Naive thymus-derived CD8-positive, alpha-beta T cell (primary cell): ENCODE data around the gene KLKB1. TPM values are rescaled to one million over a fixed set of nuclear protein-coding genes. Genes with fewer than 3 reads are reported as not detected.

Experiments used
- ATAC-seq, 2 donors: fragments of 150-1000 bp; cut with Tn5 transposase in 1 of 2; sonication (Bioruptor Pico), chemical (Tn5 transposase) in 1 of 2; 1 replicate in 1 of 2; 2 replicates in 1 of 2; pipeline ENCODE4 v1.10.0; 2021; ENCODE audit warnings: mild to moderate bottlenecking in 2 of 2, moderate library complexity in 2 of 2
- POLR2A ChIA-PET: fragments of 350-600 bp; sonication (Branson Sonifier 250); formaldehyde crosslinking; loops from one replicate; lab custom pipeline; 2021; ENCODE audit warnings: antibody characterized with exemption; lab: Charles Lee
- DNase-seq, 10 donors: peaks; one replicate each; pipeline versions ENCODE4 v3.0.0 to v3.0.0-alpha.2; 2020 to 2022
- H3K27ac Mint-ChIP-seq, 10 donors: one replicate each; pipeline ENCODE4 v1.8.0; 2020 to 2022; ENCODE audit warnings: mild to moderate bottlenecking in 10 of 10, mixed read lengths in 10 of 10, moderate library complexity in 4 of 10, inconsistent platforms in 1 of 10
- H3K27me3 Mint-ChIP-seq, 5 donors: one replicate each; pipeline ENCODE4 v1.8.0; 2021 to 2022; ENCODE audit warnings: mixed read lengths in 5 of 5
- H3K36me3 Mint-ChIP-seq, 3 donors: one replicate each; pipeline ENCODE4 v1.8.0; 2020 to 2022; ENCODE audit warnings: mixed read lengths in 3 of 3, mild to moderate bottlenecking in 2 of 3, inconsistent platforms in 1 of 3
- H3K4me1 Mint-ChIP-seq, 4 donors: one replicate each; pipeline ENCODE4 v1.8.0; 2021 to 2022; ENCODE audit warnings: mixed read lengths in 4 of 4
- H3K4me3 Mint-ChIP-seq, 10 donors: one replicate each; pipeline ENCODE4 v1.8.0; 2020 to 2022; ENCODE audit warnings: mild to moderate bottlenecking in 10 of 10, mixed read lengths in 10 of 10, moderate library complexity in 6 of 10, inconsistent platforms in 1 of 10
- H3K9me3 Mint-ChIP-seq, 9 donors: one replicate each; pipeline ENCODE4 v1.8.0; 2020 to 2022; ENCODE audit warnings: mixed read lengths in 9 of 9, mild to moderate bottlenecking in 3 of 9, inconsistent platforms in 1 of 9, moderate library complexity in 1 of 9
- polyA plus RNA-seq, 3 donors: library from polyadenylated mRNA; unstranded; fragments of 300-500 nt; fragmentation: Illumina TruSeq; gene quantifications; one replicate each; pipeline ENCODE4 v1.2.3, GENCODE V29; 2021
- total RNA-seq, 8 experiments: library from RNA in 2 of 8; stranded (reverse) in 2 of 8; gene quantifications; one replicate each; pipeline ENCODE4 v1.2.3 and lab custom pipeline; 2021 to 2026

KLKB1 gene
- 1 to 10 TPM; 1.8 to 2.9 TPM for total RNA-seq
- not detected for polyA plus RNA-seq
- 0 to 0.09 (median 0) reads per million in 6 experiments for total RNA-seq (lab: John Stamatoyannopoulos, UW)

- Mint-ChIP-seq H3K4me1 (peaks cover 0 to 2% (median 0%) of the 10 kb centered on the region in 4 donors), H3K4me3 (no peak within 1 kb of the TSS), H3K9me3 (peaks cover 5 to 34% (median 28%) of the 10 kb centered on the region in 9 donors), H3K36me3 (peaks cover 19 to 31% (median 30%) of the 10 kb centered on the region in 3 donors), H3K27ac (no peak within 1 kb of the TSS), H3K27me3 (peaks cover 0 to 11% (median 0%) of the 10 kb centered on the region in 5 donors)
- DNase-seq (no peak), ATAC-seq (no peak)
- POLR2A ChIA-PET, result no interaction called here
These were observed at the start of gene KLKB1 for GRCh38 chr4:186227221-186227620. Gene KLKB1, plus strand, starts transcription at chr4:186227507. Its CDS starts 689 bp downstream, at chr4:186228196.

GRCh38 chr4:186188107-186188506, 39.2 kb upstream of the KLKB1 start:
- DNase-seq (no peak), ATAC-seq (no peak)
- POLR2A ChIA-PET, result no interaction called here
- H3K9me3 Mint-ChIP-seq, result peaks cover 0 to 10% (median 0%) of the 10 kb centered on the region in 9 donors
- peaks cover 5 to 24% (median 14%) of the 10 kb centered on the region in 5 donors for H3K27me3 Mint-ChIP-seq
- no peak overlapping the region for H3K4me3 Mint-ChIP-seq
- peak overlapping the region in 2 of 10 donors; percentile 33 to 97 for H3K27ac Mint-ChIP-seq
- peaks cover 12 to 32% (median 30%) of the 10 kb centered on the region in 4 donors for H3K4me1 Mint-ChIP-seq
- peaks cover 5 to 6% (median 6%) of the 10 kb centered on the region in 3 donors for H3K36me3 Mint-ChIP-seq

- ATAC-seq (no peak), DNase-seq (peak in 1 of 10 donors; percentile 10)
- Mint-ChIP-seq H3K36me3 (peaks cover 0 to 6% (median 5%) of the 10 kb centered on the region in 3 donors), H3K4me3 (peak overlapping the region; percentile 86 to 94 (median 90)), H3K4me1 (peaks cover 12 to 41% (median 37%) of the 10 kb centered on the region in 4 donors), H3K9me3 (peaks cover 0 to 5% (median 0%) of the 10 kb centered on the region in 9 donors), H3K27ac (peak overlapping the region; percentile 93 to 98 (median 97)), H3K27me3 (peaks cover 5 to 9% (median 6%) of the 10 kb centered on the region in 5 donors)
- POLR2A ChIA-PET, result interaction anchor here (0.9 to 1.7 kb wide), 2 partner anchors 22 to 84 kb away, joined by 3 read pairs; no protein-coding TSS in a partner anchor
These were observed 37.7 kb upstream of the KLKB1 start for GRCh38 chr4:186189656-186190055.

- POLR2A ChIA-PET, result interaction anchor here (0.6 to 2.7 kb wide), 9 partner anchors 12 to 1365 kb away, joined by 3 to 23 read pairs (median 4); partner anchors contain the start of genes ACSL1 and FAM149A
- ATAC-seq (peak; percentile 47 to 55), DNase-seq (peak; percentile 36 to 72 (median 55))
- peak overlapping the region; percentile 93 to 98 (median 97) for H3K27ac Mint-ChIP-seq
- H3K4me1 Mint-ChIP-seq, result peaks cover 12 to 50% (median 41%) of the 10 kb centered on the region in 4 donors
- H3K9me3 Mint-ChIP-seq, result no peaks in the 10 kb centered on the region
- peaks cover 0 to 2% (median 0%) of the 10 kb centered on the region in 5 donors for H3K27me3 Mint-ChIP-seq
- H3K4me3 Mint-ChIP-seq, result peak overlapping the region; percentile 86 to 94 (median 90)
- H3K36me3 Mint-ChIP-seq, result peaks cover 0 to 12% (median 3%) of the 10 kb centered on the region in 3 donors
These were observed 36.6 kb upstream of the KLKB1 start for GRCh38 chr4:186190581-186191199.

GRCh38 chr4:186191200-186192065, 35.9 kb upstream of the KLKB1 start, which contains the start of gene CYP4V2:
Gene CYP4V2, plus strand, starts transcription at chr4:186191567. Its CDS starts 257 bp downstream, at chr4:186191824.
- peaks cover 4 to 20% (median 9%) of the 10 kb centered on the region in 3 donors for H3K36me3 Mint-ChIP-seq
- H3K4me1 Mint-ChIP-seq, result peaks cover 16 to 58% (median 47%) of the 10 kb centered on the region in 4 donors
- no peaks in the 10 kb centered on the region for H3K9me3 Mint-ChIP-seq
- POLR2A ChIA-PET, result interaction anchor here (0.6 to 2.7 kb wide), 10 partner anchors 11 to 1366 kb away, joined by 3 to 23 read pairs (median 4); partner anchors contain the start of genes ACSL1 and FAM149A
- no peaks in the 10 kb centered on the region for H3K27me3 Mint-ChIP-seq
- peak within 1 kb of the TSS; percentile 95 to 98 (median 97) for H3K27ac Mint-ChIP-seq
- ATAC-seq (peak; percentile 78 to 81), DNase-seq (peak; percentile 62 to 92 (median 86))
- H3K4me3 Mint-ChIP-seq, result peak within 1 kb of the TSS; percentile 87 to 95 (median 92)

- POLR2A ChIA-PET, result interaction anchor here (0.8 to 2.7 kb wide), 6 partner anchors 11 to 88 kb away, joined by 3 to 23 read pairs (median 5); partner anchors contain the start of gene FAM149A
- Mint-ChIP-seq H3K9me3 (no peaks in the 10 kb centered on the region), H3K27ac (peak overlapping the region; percentile 91 to 98 (median 97)), H3K36me3 (peaks cover 4 to 25% (median 14%) of the 10 kb centered on the region in 3 donors), H3K27me3 (no peaks in the 10 kb centered on the region), H3K4me3 (peak overlapping the region; percentile 87 to 95 (median 92)), H3K4me1 (peaks cover 19 to 65% (median 50%) of the 10 kb centered on the region in 4 donors)
- ATAC-seq (peak; percentile 12 to 15), DNase-seq (peak in 3 of 10 donors; percentile 17 to 27 (median 26))
These were observed 35.2 kb upstream of the KLKB1 start for GRCh38 chr4:186192066-186192612.

GRCh38 chr4:186193851-186194250, 33.5 kb upstream of the KLKB1 start:
- Mint-ChIP-seq H3K9me3 (no peaks in the 10 kb centered on the region), H3K4me1 (peaks cover 24 to 66% (median 50%) of the 10 kb centered on the region in 4 donors), H3K36me3 (peaks cover 4 to 34% (median 15%) of the 10 kb centered on the region in 3 donors), H3K27ac (peak overlapping the region in 9 of 10 donors; percentile 43 to 98 (median 91)), H3K4me3 (peak overlapping the region in 2 of 10 donors; percentile 87 to 92), H3K27me3 (no peaks in the 10 kb centered on the region)
- ATAC-seq (no peak), DNase-seq (no peak)
- POLR2A ChIA-PET, result no interaction called here

- peak overlapping the region in 7 of 10 donors; percentile 8 to 79 (median 52) for H3K27ac Mint-ChIP-seq
- no peaks in the 10 kb centered on the region for H3K27me3 Mint-ChIP-seq
- H3K36me3 Mint-ChIP-seq, result peaks cover 4 to 34% (median 15%) of the 10 kb centered on the region in 3 donors
- H3K4me1 Mint-ChIP-seq, result peaks cover 17 to 48% (median 32%) of the 10 kb centered on the region in 4 donors
- DNase-seq (no peak), ATAC-seq (no peak)
- H3K4me3 Mint-ChIP-seq, result no peak overlapping the region
- POLR2A ChIA-PET, result no interaction called here
- H3K9me3 Mint-ChIP-seq, result no peaks in the 10 kb centered on the region
These were observed 31.2 kb upstream of the KLKB1 start for GRCh38 chr4:186196063-186196462.

- POLR2A ChIA-PET, result no interaction called here
- Mint-ChIP-seq H3K4me1 (peaks cover 18 to 39% (median 25%) of the 10 kb centered on the region in 4 donors), H3K4me3 (no peak overlapping the region), H3K27ac (peak overlapping the region in 3 of 10 donors; percentile 12 to 76 (median 32)), H3K36me3 (peaks cover 4 to 24% (median 13%) of the 10 kb centered on the region in 3 donors), H3K9me3 (no peaks in the 10 kb centered on the region), H3K27me3 (no peaks in the 10 kb centered on the region)
- no peak for ATAC-seq
- DNase-seq, result no peak
These were observed 26.8 kb upstream of the KLKB1 start for GRCh38 chr4:186200516-186200915.

GRCh38 chr4:186201010-186201409, 26.3 kb upstream of the KLKB1 start:
- no peak overlapping the region for H3K4me3 Mint-ChIP-seq
- POLR2A ChIA-PET, result interaction anchor here (4.2 kb wide), 1 partner anchor 10 kb away, joined by 23 read pairs; the partner anchor contains the start of gene CYP4V2
- peaks cover 4 to 19% (median 9%) of the 10 kb centered on the region in 3 donors for H3K36me3 Mint-ChIP-seq
- ATAC-seq (no peak), DNase-seq (no peak)
- no peaks in the 10 kb centered on the region for H3K27me3 Mint-ChIP-seq
- H3K4me1 Mint-ChIP-seq, result peaks cover 14 to 34% (median 23%) of the 10 kb centered on the region in 4 donors
- H3K9me3 Mint-ChIP-seq, result no peaks in the 10 kb centered on the region
- H3K27ac Mint-ChIP-seq, result peak overlapping the region in 5 of 10 donors; percentile 22 to 75 (median 39)

GRCh38 chr4:186201535-186202230, 25.6 kb upstream of the KLKB1 start:
- Mint-ChIP-seq H3K36me3 (peaks cover 0 to 14% (median 5%) of the 10 kb centered on the region in 3 donors), H3K4me1 (peaks cover 11 to 30% (median 20%) of the 10 kb centered on the region in 4 donors), H3K9me3 (no peaks in the 10 kb centered on the region), H3K4me3 (peak overlapping the region in 8 of 10 donors; percentile 8 to 61 (median 40)), H3K27ac (peak overlapping the region; percentile 23 to 98 (median 74)), H3K27me3 (no peaks in the 10 kb centered on the region)
- POLR2A ChIA-PET, result interaction anchor here (4.2 kb wide), 1 partner anchor 10 kb away, joined by 23 read pairs; the partner anchor contains the start of gene CYP4V2
- peak; percentile 15 to 69 (median 46) for DNase-seq
- peak; percentile 74 to 92 for ATAC-seq
